HG02588 (cell line): Measurements from ENCODE around the gene CADPS.

Experiments used
- ATAC-seq: cut with Tn5 transposase; IDR thresholded peaks from one replicate; pipeline ENCODE4 v1.9.1; 2021; ENCODE audit warnings: mild to moderate bottlenecking, moderate library complexity; ENCODE audit not compliant: unreplicated experiment

The CADPS gene

GRCh38 chr3:62462788-62463187 is 412.4 kb downstream of the CADPS start:
- no peak for ATAC-seq

- ATAC-seq: no peak
Measured at GRCh38 chr3:62462104-62462762, 413.0 kb downstream of the CADPS start.

GRCh38 chr3:62454916-62455315 is 420.3 kb downstream of the CADPS start:
- no peak for ATAC-seq

GRCh38 chr3:62453448-62453847 is 421.8 kb downstream of the CADPS start:
- ATAC-seq: no peak

- ATAC-seq: no peak
Measured at GRCh38 chr3:62451211-62451887, 423.9 kb downstream of the CADPS start.

GRCh38 chr3:62446337-62446940 is 428.8 kb downstream of the CADPS start:
- no peak for ATAC-seq

GRCh38 chr3:62445275-62445674 is 429.9 kb downstream of the CADPS start:
- ATAC-seq: no peak

- ATAC-seq: no peak
Measured at GRCh38 chr3:62439978-62440377, 435.2 kb downstream of the CADPS start.

GRCh38 chr3:62439176-62439813 is 435.9 kb downstream of the CADPS start:
- ATAC-seq: no peak

GRCh38 chr3:62436785-62437184 is 438.4 kb downstream of the CADPS start:
- ATAC-seq: no peak

GRCh38 chr3:62433396-62433795 is 441.8 kb downstream of the CADPS start:
- no peak for ATAC-seq

GRCh38 chr3:62421207-62421606 is 454.0 kb downstream of the CADPS start:
- ATAC-seq: no peak

- no peak for ATAC-seq
Measured at GRCh38 chr3:62416144-62416543, 459.1 kb downstream of the CADPS start.

- no peak for ATAC-seq
Measured at GRCh38 chr3:62415312-62415801, 459.9 kb downstream of the CADPS start.

- ATAC-seq: no peak
Measured at GRCh38 chr3:62414786-62415185, 460.4 kb downstream of the CADPS start.

- ATAC-seq: no peak
Measured at GRCh38 chr3:62413687-62414086, 461.5 kb downstream of the CADPS start.

- ATAC-seq: no peak
Measured at GRCh38 chr3:62406945-62407344, 468.3 kb downstream of the CADPS start.

GRCh38 chr3:62405566-62405965 is 469.6 kb downstream of the CADPS start:
- ATAC-seq: no peak

GRCh38 chr3:62405135-62405534 is 470.1 kb downstream of the CADPS start:
- no peak for ATAC-seq

GRCh38 chr3:62404321-62404720 is 470.9 kb downstream of the CADPS start:
- ATAC-seq: no peak

GRCh38 chr3:62403765-62404164 is 471.5 kb downstream of the CADPS start:
- no peak for ATAC-seq
